H1 (cell line): ENCODE data around the gene AQP6.

Experiments used
- BRCA1 ChIP-seq: IDR thresholded peaks from 2 replicates; pipeline ENCODE4 v1.6.1; 2012; ENCODE audit warnings: low read depth, low read length, improper control_type of control experiment
- CHD2 ChIP-seq: IDR thresholded peaks from 2 replicates; pipeline ENCODE4 v1.6.1; 2012; ENCODE audit warnings: low read length, improper control_type of control experiment
- CTCF ChIP-seq, 3 experiments: IDR thresholded peaks; 1 replicate in 2 of 3; 2 replicates in 1 of 3; pipeline versions ENCODE4 v1.5.1 to v1.6.1; 2011; ENCODE audit warnings: low read length in 3 of 3, mild to moderate bottlenecking in 3 of 3, inconsistent platforms in 2 of 3, low read depth in 1 of 3, moderate library complexity in 1 of 3; ENCODE audit not compliant: insufficient read depth in 1 of 3; ENCODE audit errors: control extremely low read depth in 1 of 3
- EZH2 ChIP-seq: fragments of 200-600 bp; sonication (generic); IDR thresholded peaks from 2 replicates; pipeline ENCODE4 v1.7.1; 2012; ENCODE audit warnings: low read depth, mild to moderate bottlenecking, moderate library complexity, low read length, inconsistent platforms; ENCODE audit not compliant: severe bottlenecking
- JUND ChIP-seq: IDR thresholded peaks from 2 replicates; pipeline ENCODE4 v1.6.1; 2011; ENCODE audit warnings: mild to moderate bottlenecking, improper control_type of control experiment, low read length
- KDM4A ChIP-seq: IDR thresholded peaks from one replicate; pipeline ENCODE4 v1.7.1; 2012; ENCODE audit warnings: low read depth, mild to moderate bottlenecking, moderate library complexity, low read length, inconsistent platforms; ENCODE audit not compliant: severe bottlenecking
- POLR2A ChIP-seq, 2 experiments: IDR thresholded peaks; 1 replicate in 1 of 2; 2 replicates in 1 of 2; pipeline ENCODE4 v1.6.1; 2011; ENCODE audit warnings: low read depth in 2 of 2, low read length in 2 of 2, mild to moderate bottlenecking in 2 of 2; ENCODE audit errors: control extremely low read depth in 1 of 2
- POLR2AphosphoS5 ChIP-seq: IDR thresholded peaks from 2 replicates; pipeline ENCODE4 v1.6.1; 2011; ENCODE audit warnings: low read depth, low read length
- TBP ChIP-seq: IDR thresholded peaks from 2 replicates; pipeline ENCODE4 v1.6.1; 2011; ENCODE audit warnings: low read depth, low read length, improper control_type of control experiment
- TEAD4 ChIP-seq: IDR thresholded peaks from 2 replicates; pipeline ENCODE4 v1.6.1; 2012; ENCODE audit warnings: low read depth, low read length, inconsistent platforms, mixed read lengths
- ZNF274 ChIP-seq: IDR thresholded peaks from 2 replicates; pipeline ENCODE4 v1.7.0; 2012; ENCODE audit warnings: low read length, borderline replicate concordance; ENCODE audit errors: extremely low read depth

- no peak for TF ChIP-seq CTCF (IDR thresholded peaks at IDR 0.05; ENCODE audit: control extremely low read depth in 1 of 3, insufficient read depth in 1 of 3, low read depth in 1 of 3, low read length in 3 of 3)
- TF ChIP-seq CHD2: no peak
- no peak for TF ChIP-seq TBP
- no peak for TF ChIP-seq POLR2AphosphoS5
- TF ChIP-seq EZH2: no peak
- TF ChIP-seq TEAD4: no peak
- no peak; a peak in 1 of 3 replicates for TF ChIP-seq POLR2A (IDR thresholded peaks at IDR 0.05; ENCODE audit: control extremely low read depth in 1 of 2, low read depth in 2 of 2, low read length in 2 of 2)
- TF ChIP-seq BRCA1: no peak
- TF ChIP-seq KDM4A: no peak
- TF ChIP-seq JUND: no peak
- TF ChIP-seq ZNF274: no peak
Observed at GRCh38 chr12:49961993-49962764, 10.6 kb upstream of the AQP6 start.
